NB4 (cell line): Measurements from ENCODE around the gene KAT6B.

Experiments
- CTCF ChIP-seq: IDR thresholded peaks from one replicate; pipeline ENCODE4 v1.5.1; 2012; ENCODE audit warnings: low read depth, low read length
- MAX ChIP-seq: IDR thresholded peaks from 2 replicates; pipeline ENCODE4 v1.6.1; 2011; ENCODE audit warnings: low read depth, low read length
- POLR2A ChIP-seq: IDR thresholded peaks from 2 replicates; pipeline ENCODE4 v1.6.1; 2011; ENCODE audit warnings: mild to moderate bottlenecking; ENCODE audit not compliant: insufficient read length; ENCODE audit errors: extremely low read depth

- no peak for TF ChIP-seq MAX
- TF ChIP-seq CTCF: no peak
- no peak for TF ChIP-seq POLR2A
Observed at GRCh38 chr10:74868392-74868977, 42.1 kb downstream of the KAT6B start.
